Amniotic epithelial cell (primary cell): ENCODE data around the gene GTF2H2C.
"Not testable (repeated sequence)": the region's sequence is repeated elsewhere in the genome, so short reads cannot be mapped to it uniquely, and the experiment has no call there.

Source experiments
- DNase-seq: peaks from one replicate; pipeline ENCODE4 v3.0.0-alpha.2; 2010; ENCODE audit warnings: low read depth

Gene GTF2H2C

DNA sequence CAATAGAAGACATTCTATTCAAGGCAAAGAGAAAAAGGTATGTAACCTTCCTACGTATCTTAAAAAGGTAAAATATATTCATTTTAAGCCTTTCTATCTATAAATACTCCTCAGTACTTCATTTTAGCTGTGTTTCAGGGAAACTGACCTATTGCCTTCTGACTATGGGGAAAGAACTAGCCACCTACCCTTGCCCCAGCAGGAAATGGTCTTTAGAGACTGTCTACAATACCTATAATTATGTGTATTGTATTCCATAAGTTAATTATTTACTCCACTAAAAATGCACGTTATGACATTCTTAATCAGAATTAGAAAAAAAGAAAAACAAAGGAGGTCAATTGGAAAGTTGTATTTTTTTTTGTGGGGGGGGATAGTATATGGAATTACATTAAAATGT, 6.2 kb downstream of the GTF2H2C start:
- DNase-seq: not testable (repeated sequence)

DNA sequence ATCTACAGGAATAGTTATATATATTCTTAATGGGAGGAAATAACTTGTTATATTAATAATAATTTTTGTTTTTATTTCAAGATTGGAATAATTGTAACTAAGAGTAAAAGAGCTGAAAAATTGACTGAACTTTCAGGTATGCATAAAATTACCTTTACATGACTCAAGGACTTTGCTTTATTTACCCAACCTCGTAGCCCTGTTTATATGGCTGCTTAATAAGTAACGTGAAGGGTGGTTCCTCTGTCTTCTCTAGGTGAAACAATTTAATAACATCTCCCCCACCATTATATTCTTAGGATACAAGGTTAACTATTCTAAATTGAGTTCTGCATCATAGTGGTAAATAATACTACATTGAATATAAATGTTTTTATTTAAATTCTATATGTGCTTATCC, 8.1 kb downstream of the GTF2H2C start:
- not testable (repeated sequence) for DNase-seq

DNA sequence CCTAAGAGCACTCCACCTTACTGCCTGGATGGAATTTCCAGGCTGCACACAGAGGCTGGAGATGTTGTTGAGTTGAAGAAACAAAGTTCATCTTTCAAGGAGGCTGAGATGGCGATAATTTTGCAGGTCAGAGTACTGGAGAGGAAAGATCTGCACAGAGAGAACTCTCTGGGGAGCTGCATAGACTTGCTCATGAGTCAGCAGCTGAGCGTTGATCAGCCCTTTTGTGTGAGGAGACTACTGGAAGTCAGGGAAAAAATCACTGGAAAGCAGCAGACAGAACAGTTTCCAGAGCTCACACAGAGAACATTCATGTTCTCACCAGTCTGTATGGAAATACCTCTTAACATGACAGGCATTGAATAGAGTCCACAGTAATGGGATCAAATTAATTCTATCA, 23.4 kb downstream of the GTF2H2C start:
- DNase-seq: not testable (repeated sequence)

DNA sequence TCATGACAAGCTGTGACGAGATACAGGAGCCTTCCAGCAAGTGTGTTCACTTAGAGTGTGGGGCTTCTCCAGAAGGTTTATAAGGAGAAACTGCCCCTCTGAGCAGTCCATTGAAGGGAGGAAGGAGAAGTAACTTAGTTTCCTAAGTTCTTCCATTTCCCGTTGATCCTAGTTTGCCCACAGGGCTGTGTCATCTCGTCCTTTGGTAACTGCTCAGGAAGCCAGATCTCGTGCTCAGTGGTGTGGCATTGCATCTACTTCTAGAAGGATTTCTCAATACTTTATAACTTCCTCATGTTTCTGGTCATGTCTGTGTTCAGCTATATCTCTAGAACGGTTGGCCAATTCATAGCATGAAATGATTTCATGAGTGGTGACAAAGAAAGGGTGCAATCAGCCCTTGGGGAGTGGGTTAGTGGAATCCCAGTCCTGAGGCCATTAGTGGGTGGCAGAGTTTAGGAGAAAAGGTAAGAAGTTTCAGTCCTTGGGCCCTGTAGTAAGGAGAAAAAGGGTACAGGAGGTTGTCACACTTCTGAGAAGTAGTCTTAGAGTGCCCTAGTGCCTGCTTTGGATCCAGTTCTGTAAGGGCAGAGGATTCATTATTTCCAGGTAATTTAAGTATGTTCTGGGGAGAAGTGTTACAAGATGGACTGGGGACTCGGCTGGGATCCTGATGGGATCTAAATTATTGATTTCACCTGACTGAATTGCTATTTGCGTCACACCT, 36.3 kb downstream of the GTF2H2C start:
- not testable (repeated sequence) for DNase-seq

- DNase-seq: not testable (repeated sequence)
Measured at GRCh38 chr5:69601947-69602346, 42.0 kb downstream of the GTF2H2C start.

DNA sequence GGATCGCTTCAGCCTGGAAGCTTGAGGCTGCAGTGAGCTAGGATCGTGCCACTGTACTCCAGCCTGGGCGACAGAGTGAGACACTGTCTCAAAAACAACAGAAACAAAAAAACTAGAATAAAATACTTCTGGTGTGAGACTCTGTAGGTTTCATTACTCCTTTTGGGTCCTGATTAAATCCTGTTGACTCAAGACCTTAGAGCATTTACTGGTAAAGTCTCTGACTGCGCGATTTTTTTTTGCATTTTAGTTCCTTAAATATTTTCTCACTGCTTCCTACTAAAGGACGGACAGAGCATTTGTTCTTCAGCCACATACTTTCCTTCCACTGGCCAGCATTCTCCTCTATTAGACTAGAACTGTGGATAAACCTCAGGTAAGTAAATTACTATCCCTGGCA, 46.8 kb downstream of the GTF2H2C start:
- not testable (repeated sequence) for DNase-seq

DNA sequence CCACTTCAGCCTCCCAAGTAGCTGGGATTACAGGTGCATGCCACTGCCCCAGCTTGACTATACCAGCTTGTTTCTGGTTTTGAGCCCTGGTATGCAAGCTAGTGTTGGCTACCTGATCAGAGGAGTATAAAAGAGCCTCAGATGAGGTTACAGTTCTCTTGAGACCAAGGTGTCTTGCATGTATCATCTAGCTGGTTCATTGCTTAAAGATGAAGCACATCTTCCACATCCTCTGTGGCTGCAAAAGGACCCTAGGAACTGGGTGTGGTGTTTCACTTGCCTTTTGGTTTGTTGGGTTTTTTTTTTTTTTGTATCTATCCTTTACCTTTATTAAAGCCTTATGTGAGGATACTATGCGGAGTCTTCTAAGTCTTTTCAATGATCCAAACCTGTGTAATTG, 47.8 kb downstream of the GTF2H2C start:
- not testable (repeated sequence) for DNase-seq

- DNase-seq: not testable (repeated sequence)
Measured at GRCh38 chr5:69608861-69609496, 49.0 kb downstream of the GTF2H2C start.

DNA sequence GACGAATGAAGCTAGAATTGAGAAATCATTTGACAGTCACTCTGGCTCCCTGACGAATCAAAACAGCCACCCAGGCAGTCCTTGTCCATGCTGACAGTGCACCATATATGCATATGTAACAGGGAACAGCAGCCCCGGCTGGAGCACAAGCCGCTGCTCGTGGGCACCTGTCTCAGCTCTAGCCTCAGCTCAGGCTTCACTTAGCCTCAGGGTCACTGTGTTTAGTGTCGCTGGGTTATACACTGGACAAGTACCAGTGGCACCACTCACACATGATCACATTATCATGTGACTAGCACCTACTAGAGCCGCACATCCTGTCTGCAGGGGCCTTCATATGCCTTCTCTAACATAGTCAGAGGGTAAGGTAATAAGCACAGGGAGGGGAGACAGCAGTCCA, 54.9 kb downstream of the GTF2H2C start:
- not testable (repeated sequence) for DNase-seq

GRCh38 chr5:69631879-69632278, 71.9 kb downstream of the GTF2H2C start:
- DNase-seq: not testable (repeated sequence)
